Measurements from ENCODE around the gene DNAJC12.

Gene DNAJC12

DNA sequence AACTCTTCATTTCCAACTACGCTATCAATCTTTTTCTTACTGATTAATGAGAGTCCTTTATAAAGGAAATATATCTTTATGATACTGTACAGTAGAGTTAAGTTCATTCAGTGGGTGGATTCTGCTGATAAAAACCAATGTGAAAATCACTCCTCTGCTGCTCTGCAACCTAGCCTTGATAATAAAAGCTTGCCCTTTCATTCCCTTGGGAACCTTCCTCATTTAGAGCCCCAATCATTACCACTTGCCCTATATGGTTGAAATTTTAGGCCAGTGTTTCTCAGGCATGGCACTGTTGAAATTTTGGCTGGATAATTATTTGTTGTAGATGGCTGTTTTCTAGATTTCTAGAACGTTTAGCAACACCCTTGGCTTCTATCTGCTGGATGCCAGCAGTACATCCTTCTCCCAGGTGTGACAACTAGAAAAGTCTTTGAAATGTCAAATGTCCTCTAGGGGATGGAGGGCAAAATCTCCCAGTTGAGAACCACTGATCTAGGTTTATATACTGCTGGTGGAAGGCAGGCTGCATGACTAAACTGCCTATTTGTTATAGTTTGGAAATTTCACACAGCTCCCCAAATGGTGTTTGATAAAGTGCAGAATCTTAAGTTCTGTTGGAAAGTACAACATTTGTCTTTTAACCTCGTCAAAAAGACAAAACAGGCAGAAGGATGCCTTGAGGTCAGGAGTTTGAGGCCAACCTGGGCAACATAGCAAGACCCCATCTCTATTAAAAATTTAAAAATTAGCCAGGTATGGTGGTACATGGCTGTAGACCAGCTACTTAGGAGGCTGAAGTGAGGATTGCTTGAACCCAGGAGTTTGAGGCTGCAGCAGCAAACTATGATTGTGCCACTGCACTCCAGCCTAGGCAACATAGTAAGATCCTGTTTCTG lies 37.6 kb upstream of the DNAJC12 start:
- in situ Hi-C loops (cut with MboI; ENCODE audit: low sequenced_read_pairs, unreplicated experiment) = no loop called here
- no peak for DNase-seq (ENCODE audit: low spot score)
- TF ChIP-seq, protein P1, sequence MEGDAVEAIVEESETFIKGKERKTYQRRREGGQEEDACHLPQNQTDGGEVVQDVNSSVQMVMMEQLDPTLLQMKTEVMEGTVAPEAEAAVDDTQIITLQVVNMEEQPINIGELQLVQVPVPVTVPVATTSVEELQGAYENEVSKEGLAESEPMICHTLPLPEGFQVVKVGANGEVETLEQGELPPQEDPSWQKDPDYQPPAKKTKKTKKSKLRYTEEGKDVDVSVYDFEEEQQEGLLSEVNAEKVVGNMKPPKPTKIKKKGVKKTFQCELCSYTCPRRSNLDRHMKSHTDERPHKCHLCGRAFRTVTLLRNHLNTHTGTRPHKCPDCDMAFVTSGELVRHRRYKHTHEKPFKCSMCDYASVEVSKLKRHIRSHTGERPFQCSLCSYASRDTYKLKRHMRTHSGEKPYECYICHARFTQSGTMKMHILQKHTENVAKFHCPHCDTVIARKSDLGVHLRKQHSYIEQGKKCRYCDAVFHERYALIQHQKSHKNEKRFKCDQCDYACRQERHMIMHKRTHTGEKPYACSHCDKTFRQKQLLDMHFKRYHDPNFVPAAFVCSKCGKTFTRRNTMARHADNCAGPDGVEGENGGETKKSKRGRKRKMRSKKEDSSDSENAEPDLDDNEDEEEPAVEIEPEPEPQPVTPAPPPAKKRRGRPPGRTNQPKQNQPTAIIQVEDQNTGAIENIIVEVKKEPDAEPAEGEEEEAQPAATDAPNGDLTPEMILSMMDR (IDR thresholded peaks at IDR 0.05; ENCODE audit: borderline replicate concordance, control extremely low read depth, extremely low read depth, insufficient read depth, missing control alignments) = no peak

DNA sequence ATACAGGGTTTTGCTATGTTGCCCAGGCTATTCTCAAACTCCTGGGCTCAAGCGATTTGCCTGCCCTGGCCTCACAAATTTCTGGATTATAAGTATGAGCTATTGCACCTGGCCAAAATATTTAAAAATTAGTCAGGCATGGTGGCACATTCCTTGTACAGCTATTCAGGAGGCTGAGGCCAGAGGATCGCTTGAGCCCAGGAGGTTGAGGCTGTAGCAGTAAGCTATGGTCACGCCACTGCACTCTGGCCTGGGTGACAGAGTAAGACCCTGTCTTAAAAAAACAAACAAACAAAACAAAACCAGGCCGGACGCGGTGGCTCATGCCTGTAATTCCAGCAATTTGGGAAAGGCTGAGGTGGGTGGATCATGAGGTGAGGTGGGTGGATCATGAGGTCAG lies 32.0 kb upstream of the DNAJC12 start:
- in situ Hi-C loops (cut with MboI; ENCODE audit: low sequenced_read_pairs, unreplicated experiment) = loop anchor here (25.0 kb wide), 1 partner anchor 442 kb away; no protein-coding TSS in a partner anchor
- no peak for DNase-seq (ENCODE audit: low spot score)
- TF ChIP-seq, protein P1 (IDR thresholded peaks at IDR 0.05; ENCODE audit: borderline replicate concordance, control extremely low read depth, extremely low read depth, insufficient read depth, missing control alignments) = no peak

DNA sequence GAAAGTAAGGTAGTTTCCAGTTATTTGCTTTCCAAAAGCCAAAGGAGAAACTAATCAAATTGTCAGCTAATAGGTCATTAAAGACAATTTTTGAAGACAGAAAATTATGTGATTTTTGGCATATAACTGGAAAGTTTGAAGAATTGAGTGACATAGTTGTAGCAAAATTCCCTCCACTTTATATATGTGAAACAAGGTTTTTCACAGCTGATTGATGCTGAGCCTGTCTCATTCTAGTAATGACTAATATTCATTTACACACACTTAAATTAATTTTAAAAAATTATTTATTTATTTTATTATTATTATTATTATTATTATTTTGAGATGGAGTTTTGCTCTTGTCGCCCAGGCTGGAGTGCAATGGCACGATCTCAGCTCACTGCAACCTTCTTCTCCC lies 30.1 kb upstream of the DNAJC12 start:
- DNase-seq (ENCODE audit: low spot score) = no peak
- TF ChIP-seq, protein P1 (IDR thresholded peaks at IDR 0.05; ENCODE audit: borderline replicate concordance, control extremely low read depth, extremely low read depth, insufficient read depth, missing control alignments) = no peak
- in situ Hi-C loops (cut with MboI; ENCODE audit: low sequenced_read_pairs, unreplicated experiment) = loop anchor here (25.0 kb wide), 1 partner anchor 444 kb away; no protein-coding TSS in a partner anchor

DNA sequence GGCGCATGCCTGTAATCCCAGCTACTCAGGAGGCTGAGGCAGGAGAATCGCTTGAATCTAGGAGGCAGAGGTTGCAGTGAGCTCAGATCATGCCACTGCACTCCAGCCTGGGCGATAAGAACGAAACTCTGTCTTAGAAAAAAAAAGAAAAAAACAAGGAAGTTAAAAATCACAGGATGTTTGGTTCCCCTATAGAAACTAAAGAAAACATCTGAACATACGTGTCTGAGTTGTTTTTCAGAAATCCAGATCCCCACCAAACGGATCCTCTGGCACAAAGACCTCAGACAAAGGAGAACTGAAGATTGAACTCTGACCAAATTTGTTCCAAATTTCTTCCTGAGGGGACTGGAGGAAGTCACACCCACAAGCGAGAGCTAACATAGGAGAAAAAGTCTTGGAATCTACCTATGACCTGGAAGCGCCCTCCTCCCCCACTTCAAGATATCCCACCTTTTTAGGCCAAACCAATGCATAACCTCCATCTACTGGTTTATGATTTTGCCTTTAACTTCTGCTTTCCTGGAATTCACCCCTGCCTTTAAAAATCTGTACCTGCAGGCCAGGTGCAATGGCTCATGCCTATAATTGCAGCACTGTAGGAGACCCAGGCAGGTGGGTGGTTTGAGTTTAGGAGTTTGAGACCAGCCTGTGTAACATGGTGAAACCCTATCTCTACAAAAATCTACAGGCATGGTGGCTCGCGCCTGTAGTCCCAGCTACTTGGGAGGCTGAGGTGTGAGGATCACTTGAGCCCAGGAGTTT lies 26.8 kb upstream of the DNAJC12 start:
- TF ChIP-seq, protein P1 (IDR thresholded peaks at IDR 0.05; ENCODE audit: borderline replicate concordance, control extremely low read depth, extremely low read depth, insufficient read depth, missing control alignments) = no peak
- in situ Hi-C loops (cut with MboI; ENCODE audit: low sequenced_read_pairs, unreplicated experiment) = loop anchor here (25.0 kb wide), 1 partner anchor 448 kb away; no protein-coding TSS in a partner anchor
- no peak for DNase-seq (ENCODE audit: low spot score)

DNA sequence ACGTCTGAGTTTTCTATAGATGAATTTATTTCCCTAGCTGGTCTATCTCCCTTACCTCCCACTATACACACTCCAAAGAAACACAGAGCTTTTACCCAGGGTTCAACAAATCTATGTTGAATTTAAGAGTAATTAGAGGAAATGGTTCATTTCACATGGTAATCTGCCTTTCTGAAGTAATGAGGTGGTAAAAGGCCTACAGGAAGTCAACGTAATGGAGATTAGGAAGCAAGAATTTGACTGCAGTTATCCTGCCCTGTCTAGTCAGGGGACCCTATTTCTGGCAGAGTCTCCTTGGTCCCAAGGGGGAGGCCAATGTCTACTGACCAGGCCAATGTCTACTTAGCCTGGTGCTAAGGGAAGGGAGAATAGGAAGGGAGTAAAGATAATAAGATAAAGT lies 25.1 kb upstream of the DNAJC12 start:
- no peak for DNase-seq (ENCODE audit: low spot score)
- in situ Hi-C loops (cut with MboI; ENCODE audit: low sequenced_read_pairs, unreplicated experiment) = loop anchor here (25.0 kb wide), 1 partner anchor 449 kb away; no protein-coding TSS in a partner anchor
- TF ChIP-seq, protein P1 (IDR thresholded peaks at IDR 0.05; ENCODE audit: borderline replicate concordance, control extremely low read depth, extremely low read depth, insufficient read depth, missing control alignments) = no peak

DNA sequence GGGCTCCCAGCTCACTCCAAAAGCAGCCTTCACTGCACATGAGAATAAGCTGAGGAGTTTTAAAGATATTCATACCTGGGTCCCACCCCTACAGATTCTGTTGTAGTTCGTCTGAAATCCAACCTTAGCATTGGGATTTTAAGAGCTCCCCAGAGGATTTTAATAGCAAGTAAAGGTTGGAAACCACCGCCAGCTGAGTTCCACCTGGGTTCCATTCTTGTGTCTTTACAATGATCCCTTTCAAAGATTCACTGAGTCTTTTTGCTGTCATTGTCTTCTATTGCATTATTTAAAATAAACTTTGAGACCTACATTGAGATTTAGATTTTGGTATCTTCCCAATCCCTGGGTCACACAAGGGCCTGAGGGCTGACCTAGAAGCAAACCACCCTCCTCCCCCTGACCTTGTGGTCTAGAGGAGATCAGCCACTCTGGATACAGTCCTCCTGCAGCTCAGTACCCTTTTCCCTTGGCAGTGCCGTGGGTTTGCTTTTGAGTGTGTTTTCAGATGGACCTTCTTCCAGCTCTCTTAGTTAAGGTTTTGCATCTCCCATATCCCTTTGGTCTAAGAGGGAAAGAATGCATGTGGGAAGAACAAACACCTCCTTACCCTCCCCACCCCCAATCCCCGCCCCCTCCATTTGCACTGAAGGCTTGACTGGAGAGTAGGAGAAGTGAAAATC lies 23.9 kb upstream of the DNAJC12 start:
- TF ChIP-seq, protein P1 (IDR thresholded peaks at IDR 0.05; ENCODE audit: borderline replicate concordance, control extremely low read depth, extremely low read depth, insufficient read depth, missing control alignments) = no peak
- in situ Hi-C loops (cut with MboI; ENCODE audit: low sequenced_read_pairs, unreplicated experiment) = loop anchor here (25.0 kb wide), 1 partner anchor 450 kb away; no protein-coding TSS in a partner anchor
- no peak for DNase-seq (ENCODE audit: low spot score)

Measured in GM13976 (cell line).